HEK293T (cell line): ENCODE measurements around the gene ACSM3.

Experiments used
- CTBP1 ChIP-seq: fragments of 450-650 bp; IDR thresholded peaks from 2 replicates; pipeline ENCODE4 v1.6.1; 2016; ENCODE audit warnings: borderline replicate concordance
- ELF4 ChIP-seq: fragments of 450-650 bp; IDR thresholded peaks from 2 replicates; pipeline ENCODE4 v1.6.1; 2017; ENCODE audit warnings: antibody characterized with exemption
- FOXA1 ChIP-seq: fragments of 450-650 bp; IDR thresholded peaks from 2 replicates; pipeline ENCODE4 v1.6.1; 2016; ENCODE audit warnings: mild to moderate bottlenecking
- FOXK2 ChIP-seq: fragments of 450-650 bp; IDR thresholded peaks from 2 replicates; pipeline ENCODE4 v1.6.1; 2016; ENCODE audit warnings: mild to moderate bottlenecking
- FOXM1 ChIP-seq: fragments of 450-650 bp; IDR thresholded peaks from 2 replicates; pipeline ENCODE4 v1.6.1; 2017; ENCODE audit warnings: mild to moderate bottlenecking, borderline replicate concordance
- HDGF ChIP-seq: fragments of 450-650 bp; IDR thresholded peaks from 2 replicates; pipeline ENCODE4 v1.6.1; 2017; ENCODE audit warnings: antibody characterized with exemption, borderline replicate concordance
- NFRKB ChIP-seq: fragments of 450-650 bp; IDR thresholded peaks from 2 replicates; pipeline ENCODE4 v1.6.1; 2016; ENCODE audit warnings: mild to moderate bottlenecking, moderate library complexity
- SP1 ChIP-seq: fragments of 450-650 bp; IDR thresholded peaks from 2 replicates; pipeline ENCODE4 v1.6.1; 2017
- SUZ12 ChIP-seq: fragments of 450-650 bp; IDR thresholded peaks from 2 replicates; pipeline ENCODE4 v1.6.1; 2016; ENCODE audit warnings: mild to moderate bottlenecking
- TARDBP ChIP-seq: fragments of 450-650 bp; IDR thresholded peaks from 2 replicates; pipeline ENCODE4 v1.6.1; 2016

DNA sequence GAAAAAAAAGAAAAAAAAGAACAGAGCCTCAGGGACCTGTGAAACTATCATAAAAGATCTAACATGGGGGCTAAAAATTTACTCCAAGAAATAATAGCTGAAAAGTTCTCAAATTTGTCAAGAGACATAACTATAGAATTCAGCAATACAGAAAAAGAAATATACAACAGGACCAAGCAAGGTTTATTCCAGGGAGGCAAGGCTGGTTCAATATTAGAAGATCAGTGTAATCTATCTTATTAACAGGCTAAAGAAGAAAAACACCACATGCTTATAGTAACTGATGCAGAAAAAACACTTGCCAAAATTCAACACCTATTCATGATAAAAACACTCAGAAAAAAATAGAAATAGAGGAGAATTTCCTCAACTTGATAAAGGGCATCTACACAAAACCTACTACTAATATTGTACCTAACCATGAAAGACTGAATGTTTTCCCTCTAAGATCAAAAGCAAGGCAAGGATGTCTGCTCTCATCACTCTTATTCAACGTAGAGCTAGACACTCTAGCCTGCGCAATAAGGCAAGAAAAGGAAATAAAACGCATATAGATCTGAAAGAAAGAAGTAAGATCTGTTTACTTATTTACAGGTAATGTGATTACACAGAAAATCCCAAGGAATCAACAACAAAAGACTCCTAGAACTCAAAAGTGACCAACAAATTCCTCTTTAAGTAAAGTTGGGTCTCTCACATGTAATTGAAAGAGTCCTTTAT, 1.2 kb upstream of the ACSM3 start:
- TF ChIP-seq SUZ12 (no peak), TARDBP (no peak), FOXK2 (no peak), FOXA1 (no peak), ELF4 (no peak), HDGF (no peak), FOXM1 (no peak), SP1 (no peak), NFRKB (no peak), CTBP1 (no peak)
